GM23338 (cell line): ENCODE data around the gene GAB2. TPM values are rescaled to one million over a fixed set of nuclear protein-coding genes. Genes with fewer than 3 reads are reported as not detected.

Experiments
- ATAC-seq: fragments of 200-7000 bp; cut with Tn5 transposase; 3 replicates; pipeline ENCODE4 v1.9.1; 2020
- DNase-seq: peaks from one replicate; pipeline ENCODE4 v3.0.0-alpha.2; 2015; ENCODE audit warnings: low spot score
- H2AFZ ChIP-seq: fragments of 200-600 bp; sonication (generic); 2 replicates; pipeline ENCODE4 v1.8.0; 2016; ENCODE audit warnings: antibody characterized with exemption, mild to moderate bottlenecking, moderate library complexity
- H3F3A ChIP-seq: fragments of 200-600 bp; sonication (generic); replicated peaks from 2 replicates; pipeline ENCODE4 v1.8.0; 2017; ENCODE audit warnings: antibody characterized with exemption, mixed run types, low read depth
- H3K27ac ChIP-seq: fragments of 200-600 bp; sonication (generic); 2 replicates; pipeline ENCODE4 v1.6.1; 2016; ENCODE audit warnings: low read depth
- H3K27me3 ChIP-seq: fragments of 200-600 bp; sonication (generic); 2 replicates; pipeline ENCODE4 v1.8.0; 2016; ENCODE audit warnings: mild to moderate bottlenecking, mixed run types, moderate library complexity; ENCODE audit not compliant: insufficient read depth
- H3K36me3 ChIP-seq: fragments of 200-600 bp; sonication (generic); 2 replicates; pipeline ENCODE4 v1.8.0; 2016; ENCODE audit warnings: mild to moderate bottlenecking; ENCODE audit not compliant: insufficient read depth
- H3K4me1 ChIP-seq: fragments of 200-600 bp; sonication (generic); 2 replicates; pipeline ENCODE4 v1.8.0; 2016; ENCODE audit warnings: mild to moderate bottlenecking, moderate library complexity; ENCODE audit not compliant: insufficient read depth
- H3K4me2 ChIP-seq: fragments of 200-600 bp; sonication (generic); 2 replicates; pipeline ENCODE4 v1.7.1; 2017; ENCODE audit warnings: mixed run types
- H3K4me3 ChIP-seq: fragments of 200-600 bp; sonication (generic); 2 replicates; pipeline ENCODE4 v1.6.1; 2016; ENCODE audit warnings: mixed run types
- H3K79me2 ChIP-seq: fragments of 200-600 bp; sonication (generic); replicated peaks from 2 replicates; pipeline ENCODE4 v1.8.0; 2017; ENCODE audit warnings: mild to moderate bottlenecking; ENCODE audit not compliant: insufficient read depth
- H3K9me2 ChIP-seq: fragments of 200-600 bp; sonication (generic); 2 replicates; pipeline ENCODE4 v1.8.0; 2017; ENCODE audit not compliant: insufficient read depth
- H4K20me1 ChIP-seq: fragments of 200-600 bp; sonication (generic); replicated peaks from 2 replicates; pipeline ENCODE4 v1.8.0; 2017; ENCODE audit warnings: mild to moderate bottlenecking; ENCODE audit not compliant: insufficient read depth
- H3K27ac Mint-ChIP-seq: 2 replicates; pipeline ENCODE4 v1.8.0; 2020; ENCODE audit warnings: inconsistent platforms, mild to moderate bottlenecking, moderate library complexity, mixed read lengths
- H3K27me3 Mint-ChIP-seq: 3 replicates; pipeline ENCODE4 v1.8.0; 2022; ENCODE audit warnings: low read depth, mild to moderate bottlenecking, moderate library complexity, mixed read lengths, inconsistent platforms; ENCODE audit not compliant: insufficient read depth, poor library complexity
- H3K36me3 Mint-ChIP-seq: 3 replicates; pipeline ENCODE4 v1.8.0; 2021; ENCODE audit warnings: low read depth, mild to moderate bottlenecking, inconsistent platforms, moderate library complexity, mixed read lengths
- H3K4me1 Mint-ChIP-seq: 3 replicates; pipeline ENCODE4 v1.8.0; 2020; ENCODE audit warnings: mild to moderate bottlenecking, inconsistent platforms, mixed read lengths
- H3K4me3 Mint-ChIP-seq: 3 replicates; pipeline ENCODE4 v1.8.0; 2021; ENCODE audit warnings: moderate library complexity, mild to moderate bottlenecking, inconsistent platforms, mixed read lengths
- H3K9me3 Mint-ChIP-seq: 3 replicates; pipeline ENCODE4 v1.8.0; 2020; ENCODE audit warnings: moderate library complexity, mild to moderate bottlenecking, inconsistent platforms, mixed read lengths
- CREB1 ChIP-seq: fragments of 250-450 bp; sonication (Bioruptor Pico); IDR thresholded peaks from 2 replicates; pipeline ENCODE4 v1.5.0; 2020; ENCODE audit warnings: low read depth, mild to moderate bottlenecking, moderate library complexity
- CTCF ChIP-seq, 2 experiments: fragments of 200-600 bp in 1 of 2; sonication (generic) in 1 of 2; conservative IDR thresholded peaks; 2 replicates each; pipeline versions ENCODE4 v1.5.1 to v1.6.1; 2016 to 2017; ENCODE audit warnings: antibody characterized with exemption in 2 of 2, low read depth in 2 of 2, mild to moderate bottlenecking in 2 of 2, moderate library complexity in 1 of 2
- ETS1 ChIP-seq: IDR thresholded peaks from 2 replicates; pipeline ENCODE4 v1.6.1; 2016; ENCODE audit warnings: antibody characterized with exemption
- EZH2phosphoT487 ChIP-seq: fragments of 200-600 bp; sonication (generic); IDR thresholded peaks from one replicate; pipeline ENCODE4 v1.8.1; 2018; ENCODE audit warnings: antibody characterized with exemption; ENCODE audit not compliant: unreplicated experiment
- JUNB ChIP-seq: IDR thresholded peaks from one replicate; pipeline ENCODE4 v1.6.1; 2016; ENCODE audit warnings: antibody characterized with exemption; ENCODE audit not compliant: unreplicated experiment
- NANOG ChIP-seq: IDR thresholded peaks from 2 replicates; pipeline ENCODE4 v1.6.1; 2016; ENCODE audit warnings: antibody characterized with exemption, borderline replicate concordance
- REST ChIP-seq: IDR thresholded peaks from one replicate; pipeline ENCODE4 v1.6.1; 2018; ENCODE audit warnings: antibody characterized with exemption; ENCODE audit not compliant: unreplicated experiment
- ZNF114 ChIP-seq: fragments of 250-450 bp; sonication (Bioruptor Pico); IDR thresholded peaks from 2 replicates; pipeline ENCODE4 v1.5.0; 2020; ENCODE audit warnings: mild to moderate bottlenecking, moderate library complexity
- ZNF331 ChIP-seq: fragments of 250-450 bp; sonication (Bioruptor Pico); IDR thresholded peaks from 2 replicates; pipeline ENCODE4 v1.5.0; 2020; ENCODE audit warnings: low read depth, mild to moderate bottlenecking, moderate library complexity
- ZNF462 ChIP-seq: fragments of 250-450 bp; sonication (Bioruptor Pico); IDR thresholded peaks from 2 replicates; pipeline ENCODE4 v1.5.0; 2020; ENCODE audit warnings: mild to moderate bottlenecking, moderate library complexity
- polyA plus RNA-seq: library from polyadenylated mRNA; unstranded; fragments of >200 nt; fragmentation: Nextera tagmentation; extraction: Ambion mirVana; gene quantifications from 2 replicates; pipeline ENCODE4 v1.2.1, GENCODE V29; 2016
- total RNA-seq: library from RNA; depleted of rRNA; stranded (reverse); fragments of >200 nt; shearing (Covaris generic); gene quantifications from 2 replicates; pipeline ENCODE4 v1.2.3, GENCODE V29; 2014

Gene GAB2
- total and polyA plus RNA-seq, 2 experiments from 2014 or later: 2.0 to 10.8 TPM

- no peak for TF ChIP-seq CTCF (conservative IDR thresholded peaks at IDR 0.05; ENCODE audit: low read depth in 2 of 2)
- TF ChIP-seq ZNF114 (CRISPR knock-in tag): no peak
- TF ChIP-seq CREB1 (CRISPR knock-in tag): no peak
- no peak for TF ChIP-seq ZNF462
- TF ChIP-seq EZH2phosphoT487: no peak
These were observed 13.8 kb downstream of the GAB2 start (continued) for GRCh38 chr11:78403781-78404180.

- Mint-ChIP-seq H3K27ac (no peak overlapping the region), H3K4me3 (no peak overlapping the region), H3K4me1 (peaks cover 20% of the 10 kb centered on the region), H3K9me3 (peaks cover 3% of the 10 kb centered on the region; the same call in 2 of the 3 replicates), H3K27me3 (peaks cover 17% of the 10 kb centered on the region), H3K36me3 (no peaks in the 10 kb centered on the region; the same call in 2 of the 3 replicates)
- no peak overlapping the region for H3K27ac ChIP-seq
- H2AFZ ChIP-seq: no peak overlapping the region
- no peak overlapping the region for H3K4me2 ChIP-seq
- DNase-seq: no peak
- TF ChIP-seq NANOG (no peak), ZNF114 (CRISPR knock-in tag) (no peak), ETS1 (no peak), REST (no peak), ZNF331 (CRISPR knock-in tag) (no peak), JUNB (no peak), EZH2phosphoT487 (no peak)
- no peak for ATAC-seq
- no peaks in the 10 kb centered on the region for H3K36me3 ChIP-seq
- H3K4me1 ChIP-seq: peaks cover 13% of the 10 kb centered on the region; the same call in 1 of the 2 replicates
- peaks cover 20% of the 10 kb centered on the region; the same call in 1 of the 2 replicates for H3K27me3 ChIP-seq
- H3K79me2 ChIP-seq: peaks cover 7% of the 10 kb centered on the region; the same call in 1 of the 2 replicates
- H3K9me2 ChIP-seq: no peaks in the 10 kb centered on the region
- no peak overlapping the region for H3K4me3 ChIP-seq
- H4K20me1 ChIP-seq: no peaks in the 10 kb centered on the region; the same call in 1 of the 2 replicates
- no peaks in the 10 kb centered on the region for H3F3A ChIP-seq
These were observed 14.8 kb downstream of the GAB2 start for GRCh38 chr11:78402847-78403246.
